ENCODE data around the gene SLC7A11.

SLC7A11 gene

DNA sequence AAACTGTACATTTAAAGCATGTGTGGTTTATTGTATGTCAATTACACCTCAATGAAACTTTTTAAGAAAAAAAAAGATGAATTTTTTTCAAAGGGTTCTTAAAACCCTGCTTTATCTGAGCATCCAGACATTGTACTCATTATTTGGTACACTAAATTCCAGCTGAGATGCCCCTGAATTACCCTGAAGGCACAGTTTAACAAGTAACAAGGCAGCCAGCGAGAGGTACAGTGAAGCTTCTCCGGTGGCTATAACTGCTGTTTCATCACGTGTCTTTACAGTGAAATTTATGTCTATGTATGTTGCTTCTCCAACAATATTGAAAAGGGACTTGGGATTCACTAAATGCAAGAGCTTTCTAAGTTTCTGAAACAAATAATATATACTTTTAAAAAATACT is 15.8 kb downstream of the SLC7A11 start:
- TF ChIP-seq, protein P1, sequence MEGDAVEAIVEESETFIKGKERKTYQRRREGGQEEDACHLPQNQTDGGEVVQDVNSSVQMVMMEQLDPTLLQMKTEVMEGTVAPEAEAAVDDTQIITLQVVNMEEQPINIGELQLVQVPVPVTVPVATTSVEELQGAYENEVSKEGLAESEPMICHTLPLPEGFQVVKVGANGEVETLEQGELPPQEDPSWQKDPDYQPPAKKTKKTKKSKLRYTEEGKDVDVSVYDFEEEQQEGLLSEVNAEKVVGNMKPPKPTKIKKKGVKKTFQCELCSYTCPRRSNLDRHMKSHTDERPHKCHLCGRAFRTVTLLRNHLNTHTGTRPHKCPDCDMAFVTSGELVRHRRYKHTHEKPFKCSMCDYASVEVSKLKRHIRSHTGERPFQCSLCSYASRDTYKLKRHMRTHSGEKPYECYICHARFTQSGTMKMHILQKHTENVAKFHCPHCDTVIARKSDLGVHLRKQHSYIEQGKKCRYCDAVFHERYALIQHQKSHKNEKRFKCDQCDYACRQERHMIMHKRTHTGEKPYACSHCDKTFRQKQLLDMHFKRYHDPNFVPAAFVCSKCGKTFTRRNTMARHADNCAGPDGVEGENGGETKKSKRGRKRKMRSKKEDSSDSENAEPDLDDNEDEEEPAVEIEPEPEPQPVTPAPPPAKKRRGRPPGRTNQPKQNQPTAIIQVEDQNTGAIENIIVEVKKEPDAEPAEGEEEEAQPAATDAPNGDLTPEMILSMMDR (IDR thresholded peaks at IDR 0.05; ENCODE audit: low read depth, low read length) = no peak

DNA sequence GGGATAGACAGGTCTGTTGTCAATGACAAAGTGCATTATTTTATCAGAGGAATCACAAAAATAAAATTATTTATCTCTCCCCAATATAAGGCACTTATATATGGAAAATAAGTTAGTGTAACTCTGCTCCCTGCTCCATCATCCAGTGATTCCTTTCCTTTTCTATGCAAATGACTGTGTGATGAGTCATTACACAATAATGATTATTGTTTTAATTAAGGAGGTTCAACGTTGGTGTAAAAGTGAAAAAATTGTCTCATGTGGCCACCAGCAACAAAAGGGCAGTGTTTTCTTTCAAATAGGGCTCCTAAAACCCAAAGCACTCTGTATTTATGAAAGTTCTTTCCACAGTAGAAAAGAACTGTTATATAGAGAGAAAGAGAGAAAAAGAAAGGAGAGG is 16.7 kb downstream of the SLC7A11 start:
- H3K4me3 ChIP-seq (ENCODE audit: low read depth, low read length) = no peak overlapping the region
- TF ChIP-seq, protein P1 (IDR thresholded peaks at IDR 0.05; ENCODE audit: low read depth, low read length) = no peak

More for the DNA sequence above, 15.8 kb downstream of the SLC7A11 start:
- no peak overlapping the region for H3K4me3 ChIP-seq (ENCODE audit: low read depth, low read length)

DNA sequence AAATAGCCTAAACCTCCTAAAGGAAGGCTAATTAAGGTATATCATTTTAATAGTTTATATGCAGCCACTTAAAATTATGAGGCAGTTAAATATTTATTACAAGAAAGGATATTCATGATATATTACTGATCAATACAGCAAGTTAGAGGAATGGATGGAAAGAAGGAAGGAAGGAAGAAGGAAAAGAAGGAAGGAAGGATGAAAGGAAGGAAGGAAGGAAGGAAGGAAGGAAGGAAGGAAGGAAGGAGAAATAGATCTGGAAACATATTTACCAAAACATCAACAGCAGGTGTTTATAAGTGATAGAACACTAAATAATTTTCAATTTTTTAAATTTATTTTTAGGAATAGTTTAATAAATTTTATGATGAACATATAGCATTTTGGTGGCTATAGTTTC is 17.5 kb downstream of the SLC7A11 start:
- TF ChIP-seq, protein P1 (IDR thresholded peaks at IDR 0.05; ENCODE audit: low read depth, low read length) = no peak
- no peak overlapping the region for H3K4me3 ChIP-seq (ENCODE audit: low read depth, low read length)

DNA sequence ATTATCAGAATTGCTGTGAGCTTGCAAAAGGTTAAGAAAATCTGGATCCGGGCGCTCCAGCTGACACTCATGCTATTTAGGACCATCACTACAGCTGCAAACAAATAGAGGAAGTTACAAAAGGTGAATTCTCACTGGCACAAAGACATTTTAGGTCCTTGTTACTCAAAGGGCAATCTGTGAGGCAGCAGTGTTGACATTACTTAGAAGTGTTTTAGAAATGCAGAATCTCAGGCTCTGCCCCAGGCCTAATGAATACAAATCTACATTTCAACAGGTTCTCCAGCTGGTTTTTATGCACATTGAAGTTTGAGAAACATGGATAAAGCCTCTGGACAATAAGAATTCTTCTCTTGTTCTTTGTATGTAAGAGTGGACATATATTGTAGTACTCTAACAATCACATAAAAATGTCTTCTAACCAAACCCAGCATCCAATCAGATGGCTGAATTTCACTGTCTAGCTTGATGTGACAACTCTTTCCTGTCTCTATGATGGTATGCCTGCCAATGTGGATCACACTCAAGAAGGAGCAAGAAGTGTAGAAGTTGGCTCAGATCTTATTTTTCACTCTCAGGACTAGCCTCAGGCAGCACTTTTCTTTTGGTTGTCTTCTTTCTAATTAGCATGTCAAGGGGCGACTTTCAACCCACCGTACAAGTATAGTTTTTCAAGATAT is 18.8 kb downstream of the SLC7A11 start:
- H3K4me3 ChIP-seq (ENCODE audit: low read depth, low read length) = no peak overlapping the region
- TF ChIP-seq, protein P1 (IDR thresholded peaks at IDR 0.05; ENCODE audit: low read depth, low read length) = no peak

DNA sequence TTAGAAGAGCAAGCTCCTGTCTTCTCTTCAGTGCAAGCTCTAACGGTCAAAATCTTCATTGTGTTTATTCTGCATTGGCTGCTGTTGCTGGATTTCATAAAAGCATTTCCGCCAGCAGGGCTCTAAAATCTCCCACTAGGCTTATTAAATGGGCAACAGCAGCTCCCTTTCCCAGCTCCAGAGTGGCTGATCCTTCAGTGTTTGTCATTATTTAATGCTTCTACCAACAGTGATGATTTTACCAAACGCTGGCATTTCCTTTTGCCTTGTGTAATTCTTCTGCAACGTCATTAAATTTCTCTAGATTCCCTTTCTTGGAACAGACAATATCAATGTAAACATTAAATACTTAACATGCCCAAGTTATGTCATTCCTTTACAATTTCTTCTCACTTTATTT is 20.1 kb downstream of the SLC7A11 start:
- no peak overlapping the region for H3K4me3 ChIP-seq (ENCODE audit: low read depth, low read length)
- TF ChIP-seq, protein P1 (IDR thresholded peaks at IDR 0.05; ENCODE audit: low read depth, low read length) = no peak

DNA sequence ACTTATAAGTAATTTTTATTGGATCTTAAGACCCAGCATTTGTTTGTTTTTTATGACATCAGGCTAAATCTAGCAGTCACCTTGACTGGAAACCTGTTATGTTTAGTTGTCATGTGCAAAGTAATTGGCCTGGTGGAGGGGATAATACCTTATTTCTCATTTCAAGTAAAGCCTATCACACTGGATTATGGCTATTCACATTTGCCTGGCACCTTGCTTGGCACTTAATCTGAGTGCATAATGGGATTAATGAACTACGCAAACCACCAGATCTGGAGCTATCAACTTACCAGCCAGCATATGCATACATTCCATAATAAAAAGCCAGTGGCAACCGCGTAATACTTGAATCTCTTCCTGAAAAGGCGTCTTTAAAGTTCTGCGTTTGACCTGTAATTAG is 23.2 kb downstream of the SLC7A11 start:
- H3K4me3 ChIP-seq (ENCODE audit: low read depth, low read length) = no peak overlapping the region
- TF ChIP-seq, protein P1 (IDR thresholded peaks at IDR 0.05; ENCODE audit: low read depth, low read length) = no peak

DNA sequence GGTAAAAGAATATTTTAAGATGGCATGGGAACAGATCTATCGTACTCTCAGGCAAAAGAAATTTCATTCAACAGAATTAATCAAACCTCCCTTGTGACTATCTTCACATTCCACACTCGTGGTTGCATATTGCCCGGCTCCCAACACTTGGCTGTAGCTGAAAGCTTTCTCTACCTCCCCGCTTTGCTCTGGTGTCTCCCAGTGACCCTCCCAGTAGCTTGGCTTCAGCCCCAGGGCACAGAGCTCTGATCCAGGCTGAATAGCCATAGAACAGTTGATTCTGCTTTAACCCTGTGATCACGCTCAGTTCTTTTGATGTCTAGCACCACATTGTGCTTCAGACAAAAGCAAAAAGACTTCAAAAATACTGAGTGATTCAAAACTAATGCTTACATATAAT is 24.6 kb downstream of the SLC7A11 start:
- TF ChIP-seq, protein P1 (IDR thresholded peaks at IDR 0.05; ENCODE audit: low read depth, low read length) = no peak
- no peak overlapping the region for H3K4me3 ChIP-seq (ENCODE audit: low read depth, low read length)

All from WI38 (cell line).